Measurements from ENCODE around the gene ARHGAP24.

ARHGAP24 gene

DNA sequence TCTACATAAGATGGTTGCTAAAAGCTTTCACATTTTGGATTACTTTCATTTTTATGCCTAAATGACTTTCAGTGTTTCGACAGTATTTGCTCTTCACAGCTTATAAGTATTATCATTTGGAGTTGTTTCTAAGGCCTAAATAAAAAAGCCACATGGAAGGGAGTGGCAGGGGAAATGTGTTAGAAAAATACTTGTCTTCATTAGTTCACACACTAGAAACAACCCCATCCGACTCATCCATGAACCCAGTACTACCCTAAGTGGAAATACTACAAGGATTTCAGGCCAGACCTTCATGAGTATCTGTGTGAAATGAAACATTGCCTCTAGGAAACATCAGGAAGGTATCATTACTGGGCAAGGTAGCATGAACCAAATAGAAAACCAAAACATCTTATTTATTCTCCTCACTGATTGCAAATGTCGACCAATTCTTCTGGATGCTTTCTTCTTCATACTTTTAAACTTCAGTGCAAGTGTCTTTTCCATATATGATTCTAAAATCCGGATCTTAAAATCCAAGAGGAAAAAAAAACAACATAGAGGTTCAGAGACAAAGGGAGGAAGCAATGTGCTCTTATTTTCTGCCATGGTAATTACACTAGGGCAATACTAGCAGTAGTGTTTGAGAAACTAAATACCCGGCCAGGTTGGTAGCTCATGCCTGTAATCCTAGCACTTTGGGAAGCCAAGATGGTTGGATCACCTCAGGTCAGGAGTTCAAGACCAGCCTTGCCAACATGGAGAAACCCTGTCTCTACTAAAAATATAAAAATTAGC is 349.4 kb downstream of the ARHGAP24 start:
- no peak for DNase-seq (ENCODE audit: low read depth)
- no peak overlapping the region for H3K4me3 ChIP-seq (ENCODE audit: control insufficient read depth, low read depth, low read length)
- TF ChIP-seq, protein P1, sequence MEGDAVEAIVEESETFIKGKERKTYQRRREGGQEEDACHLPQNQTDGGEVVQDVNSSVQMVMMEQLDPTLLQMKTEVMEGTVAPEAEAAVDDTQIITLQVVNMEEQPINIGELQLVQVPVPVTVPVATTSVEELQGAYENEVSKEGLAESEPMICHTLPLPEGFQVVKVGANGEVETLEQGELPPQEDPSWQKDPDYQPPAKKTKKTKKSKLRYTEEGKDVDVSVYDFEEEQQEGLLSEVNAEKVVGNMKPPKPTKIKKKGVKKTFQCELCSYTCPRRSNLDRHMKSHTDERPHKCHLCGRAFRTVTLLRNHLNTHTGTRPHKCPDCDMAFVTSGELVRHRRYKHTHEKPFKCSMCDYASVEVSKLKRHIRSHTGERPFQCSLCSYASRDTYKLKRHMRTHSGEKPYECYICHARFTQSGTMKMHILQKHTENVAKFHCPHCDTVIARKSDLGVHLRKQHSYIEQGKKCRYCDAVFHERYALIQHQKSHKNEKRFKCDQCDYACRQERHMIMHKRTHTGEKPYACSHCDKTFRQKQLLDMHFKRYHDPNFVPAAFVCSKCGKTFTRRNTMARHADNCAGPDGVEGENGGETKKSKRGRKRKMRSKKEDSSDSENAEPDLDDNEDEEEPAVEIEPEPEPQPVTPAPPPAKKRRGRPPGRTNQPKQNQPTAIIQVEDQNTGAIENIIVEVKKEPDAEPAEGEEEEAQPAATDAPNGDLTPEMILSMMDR (conservative IDR thresholded peaks at IDR 0.05; ENCODE audit: control insufficient read depth, insufficient read depth, low read depth, low read length), result no peak

DNA sequence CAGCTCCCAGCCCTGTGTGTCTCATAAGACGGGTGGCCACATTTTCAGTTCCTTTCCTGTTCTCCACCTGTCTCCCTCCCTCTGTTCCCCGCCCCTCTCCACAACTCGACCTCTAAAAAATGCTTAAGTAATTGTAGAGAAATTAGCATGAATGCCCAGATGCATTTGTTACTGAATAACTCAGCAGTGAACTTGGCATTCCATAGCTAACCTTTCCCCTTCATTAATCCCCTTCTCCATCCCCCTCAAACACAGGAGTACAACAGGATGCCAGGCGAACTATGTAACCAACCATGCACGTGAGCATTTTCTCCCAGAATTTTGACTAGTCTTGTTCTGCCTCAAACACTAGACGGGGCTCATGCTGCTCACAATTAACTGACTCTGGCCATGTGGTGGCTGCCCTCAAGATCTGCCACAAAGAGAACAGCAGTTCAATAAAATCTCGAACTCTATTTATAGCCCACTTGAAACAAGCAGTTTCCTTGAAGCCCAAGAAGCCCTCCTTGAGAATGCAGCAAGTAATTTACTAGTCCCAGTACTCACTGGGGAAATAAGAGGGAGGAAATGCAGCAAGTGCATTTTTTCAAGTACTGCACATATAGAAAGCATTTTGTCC is 351.2 kb downstream of the ARHGAP24 start:
- H3K4me3 ChIP-seq (ENCODE audit: control insufficient read depth, low read depth, low read length), result no peak overlapping the region
- DNase-seq (ENCODE audit: low read depth), result peak; percentile 45
- TF ChIP-seq, protein P1 (conservative IDR thresholded peaks at IDR 0.05; ENCODE audit: control insufficient read depth, insufficient read depth, low read depth, low read length), result no peak

DNA sequence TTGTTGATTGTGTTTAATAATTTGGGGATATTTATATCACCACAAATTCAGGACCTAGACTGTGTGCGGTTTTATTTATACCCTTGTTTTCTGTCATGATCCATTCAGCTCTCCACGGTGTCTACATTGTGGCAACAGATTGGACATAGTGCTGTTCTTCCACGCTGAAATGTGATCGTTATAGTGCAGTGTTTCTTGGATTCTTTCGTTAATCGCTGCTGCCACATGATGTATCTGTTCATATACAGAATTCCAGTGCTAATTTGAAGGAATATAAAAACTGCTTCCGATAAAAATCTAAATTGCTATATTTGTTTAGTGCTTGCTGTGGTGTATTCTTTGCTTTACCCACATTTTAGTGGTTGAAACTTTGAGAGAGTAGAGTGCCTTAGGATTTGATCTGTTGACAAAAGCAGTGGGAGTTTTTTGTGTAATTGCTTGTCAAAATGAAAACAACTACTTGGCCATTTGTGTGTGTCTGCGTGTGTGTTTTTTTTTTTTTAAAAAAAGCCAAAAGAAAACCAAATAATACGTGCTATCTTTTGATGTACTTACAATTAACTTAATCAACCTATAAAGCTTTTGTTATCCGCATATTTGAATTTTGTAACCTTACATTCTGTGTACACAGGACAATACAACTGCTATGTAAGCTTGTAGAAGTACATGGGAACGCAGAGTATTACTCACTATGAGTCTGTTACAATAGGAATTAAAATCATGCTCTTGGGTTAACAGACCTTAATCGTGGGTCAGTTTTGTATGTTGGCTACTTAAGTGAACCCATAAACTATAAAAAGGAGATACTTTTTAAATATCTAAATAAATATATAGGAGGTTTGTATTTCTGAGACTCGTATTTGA is 353.3 kb downstream of the ARHGAP24 start:
- peak; percentile 69 for DNase-seq (ENCODE audit: low read depth)
- peak overlapping the region; percentile 15 for H3K4me3 ChIP-seq (ENCODE audit: control insufficient read depth, low read depth, low read length)
- TF ChIP-seq, protein P1 (conservative IDR thresholded peaks at IDR 0.05; ENCODE audit: control insufficient read depth, insufficient read depth, low read depth, low read length), result no peak

DNA sequence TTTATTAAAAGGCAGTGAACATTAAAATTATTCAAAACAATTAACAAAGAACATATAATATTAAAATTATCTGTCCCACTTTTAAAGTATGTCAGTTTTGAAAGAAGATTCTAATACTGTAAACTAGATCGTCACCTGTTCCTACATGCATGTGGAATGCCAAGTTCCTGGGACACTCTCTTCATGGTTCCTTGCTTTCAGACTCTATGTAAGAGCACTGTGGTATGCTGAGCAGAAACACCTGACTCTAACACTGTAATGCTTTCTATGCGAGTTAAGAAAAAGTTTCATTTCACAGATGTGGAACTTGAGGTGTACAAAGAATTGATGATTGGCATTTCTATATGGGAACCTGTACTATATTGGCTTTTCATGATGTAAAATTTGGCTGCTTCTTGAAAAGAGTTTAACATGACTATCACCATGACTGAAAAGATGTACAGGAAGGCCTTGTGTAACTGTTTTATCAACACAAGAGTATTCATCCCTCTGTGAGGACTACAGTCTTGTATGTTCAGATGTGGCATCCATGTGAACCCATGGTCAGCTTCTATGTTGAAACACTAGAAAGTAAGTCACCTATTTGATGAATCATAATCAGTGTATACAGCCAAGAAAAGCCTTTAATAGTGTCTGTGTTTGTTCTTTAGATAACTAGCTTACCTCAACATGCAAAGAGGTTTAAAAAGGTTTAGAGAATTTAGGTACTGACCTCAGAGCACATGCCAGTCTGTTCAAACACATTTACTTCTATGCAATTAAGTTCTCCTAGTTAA is 354.5 kb downstream of the ARHGAP24 start:
- DNase-seq (ENCODE audit: low read depth), result peak; percentile 80
- H3K4me3 ChIP-seq (ENCODE audit: control insufficient read depth, low read depth, low read length), result no peak overlapping the region
- TF ChIP-seq, protein P1 (conservative IDR thresholded peaks at IDR 0.05; ENCODE audit: control insufficient read depth, insufficient read depth, low read depth, low read length), result no peak

DNA sequence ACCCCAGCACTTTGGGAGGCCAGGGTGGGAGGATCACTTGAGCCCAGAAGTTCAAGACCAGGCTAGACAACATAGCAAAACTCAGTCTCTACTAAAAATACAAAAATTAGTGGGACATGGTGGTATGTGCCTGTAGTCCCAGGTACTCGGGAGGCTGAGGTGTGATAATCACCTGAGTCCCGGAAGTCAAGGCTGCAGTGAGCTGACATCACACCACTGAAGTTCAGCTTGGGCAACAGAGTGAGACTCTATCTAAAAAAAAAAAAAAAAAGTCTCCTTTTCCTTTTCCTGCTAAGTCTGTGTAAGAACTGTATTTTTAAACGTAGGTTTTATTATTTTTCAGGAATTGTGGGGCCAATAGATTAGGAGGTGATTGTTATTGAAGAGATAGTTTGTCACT is 356.7 kb downstream of the ARHGAP24 start:
- no peak for DNase-seq (ENCODE audit: low read depth)
- no peak overlapping the region for H3K4me3 ChIP-seq (ENCODE audit: control insufficient read depth, low read depth, low read length)
- TF ChIP-seq, protein P1 (conservative IDR thresholded peaks at IDR 0.05; ENCODE audit: control insufficient read depth, insufficient read depth, low read depth, low read length), result no peak

DNA sequence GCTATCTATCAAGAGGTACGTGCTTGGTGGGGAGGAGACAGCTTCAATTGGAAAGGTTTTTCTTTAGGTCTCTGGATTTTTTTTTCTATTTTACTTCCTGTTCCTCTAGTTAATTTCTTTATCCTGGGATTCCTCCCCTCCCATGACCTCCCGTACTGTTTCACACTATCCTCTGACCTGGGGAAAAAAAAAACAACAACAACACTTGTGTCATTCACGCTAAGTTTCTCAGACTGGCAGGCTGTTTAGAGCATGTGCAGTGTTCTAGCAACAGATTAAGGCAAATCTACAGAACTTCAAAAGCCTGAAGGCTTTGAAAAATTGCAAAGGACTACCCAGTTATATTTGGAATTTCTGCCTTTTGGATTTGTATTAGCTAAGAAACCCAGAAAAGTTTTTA is 358.4 kb downstream of the ARHGAP24 start:
- TF ChIP-seq, protein P1 (conservative IDR thresholded peaks at IDR 0.05; ENCODE audit: control insufficient read depth, insufficient read depth, low read depth, low read length), result no peak
- no peak for DNase-seq (ENCODE audit: low read depth)
- H3K4me3 ChIP-seq (ENCODE audit: control insufficient read depth, low read depth, low read length), result no peak overlapping the region
